HG03066 (cell line): ENCODE results near the gene WDR31.

Source experiments
- ATAC-seq: cut with Tn5 transposase; IDR thresholded peaks from one replicate; pipeline ENCODE4 v1.9.1; 2021; ENCODE audit warnings: low read depth; ENCODE audit not compliant: unreplicated experiment

Gene WDR31

GRCh38 chr9:113343732-113344231 is 3.7 kb upstream of the WDR31 start:
- ATAC-seq = no peak

- ATAC-seq = no peak
These were observed 1.8 kb upstream of the WDR31 start for GRCh38 chr9:113341712-113342410.

- ATAC-seq = no peak
These were observed 2.4 kb downstream of the WDR31 start for GRCh38 chr9:113337714-113338113.

GRCh38 chr9:113331780-113332179 is 8.3 kb downstream of the WDR31 start:
- no peak for ATAC-seq

GRCh38 chr9:113328045-113328782 is 11.9 kb downstream of the WDR31 start:
- ATAC-seq = no peak

- ATAC-seq = no peak
These were observed 13.8 kb downstream of the WDR31 start for GRCh38 chr9:113326230-113326629.

- no peak for ATAC-seq
These were observed 17.4 kb downstream of the WDR31 start for GRCh38 chr9:113322671-113323070.

GRCh38 chr9:113320051-113320450 is 20.0 kb downstream of the WDR31 start:
- no peak for ATAC-seq

GRCh38 chr9:113319054-113319453 is 21.0 kb downstream of the WDR31 start:
- no peak for ATAC-seq

- no peak for ATAC-seq
These were observed 22.3 kb downstream of the WDR31 start for GRCh38 chr9:113317777-113318176.

GRCh38 chr9:113316030-113316429 is 24.0 kb downstream of the WDR31 start:
- no peak for ATAC-seq

GRCh38 chr9:113315231-113315630 is 24.8 kb downstream of the WDR31 start:
- no peak for ATAC-seq

GRCh38 chr9:113313261-113313660 is 26.8 kb downstream of the WDR31 start:
- no peak for ATAC-seq

GRCh38 chr9:113311961-113312360 is 28.1 kb downstream of the WDR31 start:
- no peak for ATAC-seq

GRCh38 chr9:113310538-113310937 is 29.5 kb downstream of the WDR31 start:
- ATAC-seq = no peak

GRCh38 chr9:113309204-113309813 is 30.8 kb downstream of the WDR31 start:
- no peak for ATAC-seq

- no peak for ATAC-seq
These were observed 32.6 kb downstream of the WDR31 start for GRCh38 chr9:113307396-113307975.

GRCh38 chr9:113306566-113306965 is 33.5 kb downstream of the WDR31 start:
- ATAC-seq = no peak

- ATAC-seq = no peak
These were observed 37.2 kb downstream of the WDR31 start, which contains the start of gene RNF183 for GRCh38 chr9:113302792-113303418. Gene RNF183 (minus strand): TSS chr9:113303376. CDS start chr9:113298184, 5,192 bp downstream.

GRCh38 chr9:113301548-113301947 is 38.5 kb downstream of the WDR31 start:
- ATAC-seq = no peak
